ENCODE data around the gene DGLUCY. TPM values are rescaled to one million over a fixed set of nuclear protein-coding genes. Genes with fewer than 3 reads are reported as not detected.

Gene DGLUCY
- total RNA-seq, 1 donor from 2014 or later, result 20.0 TPM

GRCh38 chr14:91257328-91258010, 143.6 kb downstream of the DGLUCY start:
- Histone ChIP-seq H3K27ac (ENCODE audit: low read depth, low read length) (no peak overlapping the region), H3K9ac (ENCODE audit: low read length) (no peak overlapping the region)
- peak overlapping the region; percentile 0 for H3K27ac Mint-ChIP-seq (ENCODE audit: unreplicated experiment)

DNA sequence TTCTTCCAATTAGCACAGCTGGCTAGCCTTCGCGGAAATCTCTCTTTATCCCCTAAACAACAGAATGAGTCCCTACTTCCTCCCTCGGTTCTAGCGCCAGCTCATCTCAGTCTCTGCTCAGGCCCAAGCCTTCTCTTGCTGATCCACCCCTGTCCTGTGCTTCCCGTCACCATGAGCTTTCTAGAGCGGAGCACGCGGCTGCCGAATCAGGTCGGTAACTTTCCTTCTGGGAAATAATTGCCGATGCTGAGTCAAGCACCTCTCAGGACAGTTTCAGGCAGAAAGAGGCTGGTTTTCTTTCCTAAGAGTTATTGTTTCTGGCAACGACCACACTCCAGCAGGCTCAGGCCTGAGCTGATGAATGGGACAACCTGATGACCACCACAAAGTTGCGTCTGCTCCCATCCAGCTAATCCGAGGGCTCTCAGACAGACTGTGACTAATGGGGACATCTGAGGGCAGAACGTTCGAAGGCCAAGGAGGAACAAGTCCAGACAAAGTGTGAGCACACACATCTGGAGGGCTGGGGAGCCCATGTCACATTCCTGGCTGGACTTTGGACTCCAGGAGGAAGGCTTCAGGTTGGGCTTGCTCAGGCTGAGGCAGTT, 144.2 kb downstream of the DGLUCY start:
- Mint-ChIP-seq H3K36me3 (ENCODE audit: low read depth, unreplicated experiment) (no peaks in the 10 kb centered on the region), H3K4me1 (ENCODE audit: low read depth, unreplicated experiment) (peaks cover 16% of the 10 kb centered on the region), H3K4me3 (ENCODE audit: unreplicated experiment) (no peak overlapping the region), H3K27me3 (ENCODE audit: low read depth, unreplicated experiment) (peaks cover 12% of the 10 kb centered on the region), H3K27ac (ENCODE audit: unreplicated experiment) (peak overlapping the region; percentile 0), H3K9me3 (ENCODE audit: unreplicated experiment) (peaks cover 5% of the 10 kb centered on the region)
- DNase-seq (ENCODE audit: low read depth), result peak; percentile 85
- Histone ChIP-seq H3K4me1 (ENCODE audit: insufficient read depth, low read length) (no peaks in the 10 kb centered on the region), H4K20me1 (ENCODE audit: insufficient read depth, low read length) (no peaks in the 10 kb centered on the region), H3K36me3 (ENCODE audit: insufficient read depth, low read length) (no peaks in the 10 kb centered on the region), H3K27me3 (ENCODE audit: insufficient read depth, low read length) (peaks cover 13% of the 10 kb centered on the region), H3K79me2 (ENCODE audit: insufficient read depth, low read length) (no peaks in the 10 kb centered on the region), H3K4me3 (ENCODE audit: insufficient read depth, low read depth, low read length) (no peak overlapping the region), H3K27ac (ENCODE audit: low read depth, low read length) (no peak overlapping the region), H3K9me3 (ENCODE audit: insufficient read depth, low read depth, low read length) (no peaks in the 10 kb centered on the region), H3K4me2 (ENCODE audit: low read length) (no peak overlapping the region), H3K9ac (ENCODE audit: low read length) (no peak overlapping the region), H2AFZ (ENCODE audit: low read depth, low read length) (no peak overlapping the region)
- FAIRE-seq, result no peak
- no peak for TF ChIP-seq EZH2 (IDR thresholded peaks at IDR 0.05; ENCODE audit: insufficient read depth, low read length)
- TF ChIP-seq, protein P1, sequence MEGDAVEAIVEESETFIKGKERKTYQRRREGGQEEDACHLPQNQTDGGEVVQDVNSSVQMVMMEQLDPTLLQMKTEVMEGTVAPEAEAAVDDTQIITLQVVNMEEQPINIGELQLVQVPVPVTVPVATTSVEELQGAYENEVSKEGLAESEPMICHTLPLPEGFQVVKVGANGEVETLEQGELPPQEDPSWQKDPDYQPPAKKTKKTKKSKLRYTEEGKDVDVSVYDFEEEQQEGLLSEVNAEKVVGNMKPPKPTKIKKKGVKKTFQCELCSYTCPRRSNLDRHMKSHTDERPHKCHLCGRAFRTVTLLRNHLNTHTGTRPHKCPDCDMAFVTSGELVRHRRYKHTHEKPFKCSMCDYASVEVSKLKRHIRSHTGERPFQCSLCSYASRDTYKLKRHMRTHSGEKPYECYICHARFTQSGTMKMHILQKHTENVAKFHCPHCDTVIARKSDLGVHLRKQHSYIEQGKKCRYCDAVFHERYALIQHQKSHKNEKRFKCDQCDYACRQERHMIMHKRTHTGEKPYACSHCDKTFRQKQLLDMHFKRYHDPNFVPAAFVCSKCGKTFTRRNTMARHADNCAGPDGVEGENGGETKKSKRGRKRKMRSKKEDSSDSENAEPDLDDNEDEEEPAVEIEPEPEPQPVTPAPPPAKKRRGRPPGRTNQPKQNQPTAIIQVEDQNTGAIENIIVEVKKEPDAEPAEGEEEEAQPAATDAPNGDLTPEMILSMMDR (IDR thresholded peaks at IDR 0.05; ENCODE audit: insufficient read depth, low read depth, low read length), result no peak

More at GRCh38 chr14:91257328-91258010, 143.6 kb downstream of the DGLUCY start:
- Mint-ChIP-seq H3K27me3 (ENCODE audit: low read depth, unreplicated experiment) (peaks cover 11% of the 10 kb centered on the region), H3K4me3 (ENCODE audit: unreplicated experiment) (no peak overlapping the region), H3K36me3 (ENCODE audit: low read depth, unreplicated experiment) (no peaks in the 10 kb centered on the region), H3K4me1 (ENCODE audit: low read depth, unreplicated experiment) (peaks cover 16% of the 10 kb centered on the region), H3K9me3 (ENCODE audit: unreplicated experiment) (peaks cover 5% of the 10 kb centered on the region)
- TF ChIP-seq, protein P1 (IDR thresholded peaks at IDR 0.05; ENCODE audit: insufficient read depth, low read depth, low read length), result no peak
- TF ChIP-seq EZH2 (IDR thresholded peaks at IDR 0.05; ENCODE audit: insufficient read depth, low read length), result no peak
- no peaks in the 10 kb centered on the region for H3K36me3 ChIP-seq (ENCODE audit: insufficient read depth, low read length)
- no peaks in the 10 kb centered on the region for H3K79me2 ChIP-seq (ENCODE audit: insufficient read depth, low read length)
- H3K27me3 ChIP-seq (ENCODE audit: insufficient read depth, low read length), result peaks cover 14% of the 10 kb centered on the region
- H2AFZ ChIP-seq (ENCODE audit: low read depth, low read length), result no peak overlapping the region
- H4K20me1 ChIP-seq (ENCODE audit: insufficient read depth, low read length), result no peaks in the 10 kb centered on the region
- no peak overlapping the region for H3K4me3 ChIP-seq (ENCODE audit: insufficient read depth, low read depth, low read length)
- H3K9me3 ChIP-seq (ENCODE audit: insufficient read depth, low read depth, low read length), result no peaks in the 10 kb centered on the region
- DNase-seq (ENCODE audit: low read depth) (no peak), FAIRE-seq (no peak)
- H3K4me2 ChIP-seq (ENCODE audit: low read length), result no peak overlapping the region
- no peaks in the 10 kb centered on the region for H3K4me1 ChIP-seq (ENCODE audit: insufficient read depth, low read length)

DNA sequence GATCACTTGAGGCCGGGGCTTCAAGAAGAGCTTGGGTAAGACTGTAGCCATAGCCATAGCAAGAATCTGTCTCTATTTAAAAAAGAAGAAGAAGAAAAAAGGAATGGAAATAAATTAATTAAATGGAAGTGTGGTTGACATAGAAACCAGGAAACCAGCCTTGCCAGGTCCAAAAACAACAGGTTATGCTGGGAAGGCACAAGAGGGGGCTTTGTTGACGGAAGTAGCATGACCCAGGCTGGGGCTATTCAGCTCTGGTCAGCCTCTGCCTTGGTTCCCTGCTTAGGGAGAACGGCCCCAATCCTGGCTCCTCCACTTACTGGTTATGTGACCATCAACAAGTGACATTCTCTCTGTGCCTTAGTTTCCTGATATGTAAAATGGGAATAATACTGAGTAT, 145.0 kb downstream of the DGLUCY start:
- FAIRE-seq, result no peak
- peaks cover 20% of the 10 kb centered on the region for H3K27me3 ChIP-seq (ENCODE audit: insufficient read depth, low read length)
- no peak overlapping the region for H3K4me2 ChIP-seq (ENCODE audit: low read length)

More for the DNA sequence above, 145.0 kb downstream of the DGLUCY start:
- peaks cover 5% of the 10 kb centered on the region for H3K9me3 Mint-ChIP-seq (ENCODE audit: unreplicated experiment)
- Histone ChIP-seq H3K4me3 (ENCODE audit: insufficient read depth, low read depth, low read length) (no peak overlapping the region), H3K27ac (ENCODE audit: low read depth, low read length) (no peak overlapping the region), H3K9ac (ENCODE audit: low read length) (no peak overlapping the region), H3K9me3 (ENCODE audit: insufficient read depth, low read depth, low read length) (no peaks in the 10 kb centered on the region), H3K4me1 (ENCODE audit: insufficient read depth, low read length) (no peaks in the 10 kb centered on the region), H2AFZ (ENCODE audit: low read depth, low read length) (no peak overlapping the region), H3K79me2 (ENCODE audit: insufficient read depth, low read length) (no peaks in the 10 kb centered on the region), H4K20me1 (ENCODE audit: insufficient read depth, low read length) (no peaks in the 10 kb centered on the region), H3K36me3 (ENCODE audit: insufficient read depth, low read length) (no peaks in the 10 kb centered on the region)
- H3K36me3 Mint-ChIP-seq (ENCODE audit: low read depth, unreplicated experiment), result no peaks in the 10 kb centered on the region
- no peak overlapping the region for H3K4me3 Mint-ChIP-seq (ENCODE audit: unreplicated experiment)
- TF ChIP-seq EZH2 (IDR thresholded peaks at IDR 0.05; ENCODE audit: insufficient read depth, low read length), result no peak
- TF ChIP-seq, protein P1 (IDR thresholded peaks at IDR 0.05; ENCODE audit: insufficient read depth, low read depth, low read length), result no peak
- peaks cover 16% of the 10 kb centered on the region for H3K4me1 Mint-ChIP-seq (ENCODE audit: low read depth, unreplicated experiment)
- no peak overlapping the region for H3K27ac Mint-ChIP-seq (ENCODE audit: unreplicated experiment)
- peaks cover 20% of the 10 kb centered on the region for H3K27me3 Mint-ChIP-seq (ENCODE audit: low read depth, unreplicated experiment)
- DNase-seq (ENCODE audit: low read depth), result no peak
